Astrocyte (in vitro differentiated cells and primary cell): ENCODE measurements around the gene SLC39A1.

Experiments used
- EZH2 ChIP-seq: IDR thresholded peaks from 2 replicates; pipeline ENCODE4 v1.6.1; 2012; ENCODE audit warnings: mild to moderate bottlenecking, low read length, inconsistent platforms; ENCODE audit not compliant: insufficient read depth
- TF ChIP-seq, protein P1 (sequence below): IDR thresholded peaks from 2 replicates; pipeline ENCODE4 v1.5.1; 2011; ENCODE audit warnings: low read depth, mild to moderate bottlenecking, inconsistent platforms, low read length, moderate library complexity; ENCODE audit not compliant: insufficient read depth

DNA sequence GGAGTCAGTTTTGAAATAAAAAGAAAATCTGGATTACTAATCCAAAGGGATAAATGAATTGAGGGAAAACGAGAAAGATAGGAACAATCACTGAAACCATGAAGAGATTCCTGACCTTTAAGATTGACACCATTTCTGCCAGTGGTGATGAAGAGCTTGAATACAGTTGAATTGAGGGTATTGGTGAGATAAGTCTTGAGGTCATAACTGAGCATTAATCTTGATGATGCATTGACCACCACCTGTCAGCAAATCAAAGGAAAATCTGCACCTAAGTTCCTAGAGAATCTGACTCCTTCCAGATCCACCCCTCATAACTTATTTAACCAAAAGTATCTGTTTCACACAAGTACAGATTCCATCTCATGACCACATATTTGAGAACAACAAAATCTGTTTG, 48.8 kb upstream of the SLC39A1 start:
- TF ChIP-seq, protein P1, sequence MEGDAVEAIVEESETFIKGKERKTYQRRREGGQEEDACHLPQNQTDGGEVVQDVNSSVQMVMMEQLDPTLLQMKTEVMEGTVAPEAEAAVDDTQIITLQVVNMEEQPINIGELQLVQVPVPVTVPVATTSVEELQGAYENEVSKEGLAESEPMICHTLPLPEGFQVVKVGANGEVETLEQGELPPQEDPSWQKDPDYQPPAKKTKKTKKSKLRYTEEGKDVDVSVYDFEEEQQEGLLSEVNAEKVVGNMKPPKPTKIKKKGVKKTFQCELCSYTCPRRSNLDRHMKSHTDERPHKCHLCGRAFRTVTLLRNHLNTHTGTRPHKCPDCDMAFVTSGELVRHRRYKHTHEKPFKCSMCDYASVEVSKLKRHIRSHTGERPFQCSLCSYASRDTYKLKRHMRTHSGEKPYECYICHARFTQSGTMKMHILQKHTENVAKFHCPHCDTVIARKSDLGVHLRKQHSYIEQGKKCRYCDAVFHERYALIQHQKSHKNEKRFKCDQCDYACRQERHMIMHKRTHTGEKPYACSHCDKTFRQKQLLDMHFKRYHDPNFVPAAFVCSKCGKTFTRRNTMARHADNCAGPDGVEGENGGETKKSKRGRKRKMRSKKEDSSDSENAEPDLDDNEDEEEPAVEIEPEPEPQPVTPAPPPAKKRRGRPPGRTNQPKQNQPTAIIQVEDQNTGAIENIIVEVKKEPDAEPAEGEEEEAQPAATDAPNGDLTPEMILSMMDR = no peak
- no peak for TF ChIP-seq EZH2
